Choroid plexus epithelial cell (primary cell): ENCODE data around the gene RPGRIP1L.

Source experiments
- DNase-seq: peaks from one replicate; pipeline ENCODE4 v3.0.0-alpha.2; 2010; ENCODE audit warnings: low read depth
- H3K4me3 ChIP-seq: 2 replicates; pipeline ENCODE4 v1.5.1; 2011; ENCODE audit warnings: low read depth, mild to moderate bottlenecking, control low read depth, low read length, moderate library complexity
- TF ChIP-seq, protein P1 (sequence below): conservative IDR thresholded peaks from 2 replicates; pipeline ENCODE4 v1.5.1; 2011; ENCODE audit warnings: low read depth, mild to moderate bottlenecking, control low read depth, inconsistent platforms, low read length, moderate library complexity

RPGRIP1L gene

GRCh38 chr16:53563426-53563825 lies 140.2 kb downstream of the RPGRIP1L start:
- TF ChIP-seq, protein P1, sequence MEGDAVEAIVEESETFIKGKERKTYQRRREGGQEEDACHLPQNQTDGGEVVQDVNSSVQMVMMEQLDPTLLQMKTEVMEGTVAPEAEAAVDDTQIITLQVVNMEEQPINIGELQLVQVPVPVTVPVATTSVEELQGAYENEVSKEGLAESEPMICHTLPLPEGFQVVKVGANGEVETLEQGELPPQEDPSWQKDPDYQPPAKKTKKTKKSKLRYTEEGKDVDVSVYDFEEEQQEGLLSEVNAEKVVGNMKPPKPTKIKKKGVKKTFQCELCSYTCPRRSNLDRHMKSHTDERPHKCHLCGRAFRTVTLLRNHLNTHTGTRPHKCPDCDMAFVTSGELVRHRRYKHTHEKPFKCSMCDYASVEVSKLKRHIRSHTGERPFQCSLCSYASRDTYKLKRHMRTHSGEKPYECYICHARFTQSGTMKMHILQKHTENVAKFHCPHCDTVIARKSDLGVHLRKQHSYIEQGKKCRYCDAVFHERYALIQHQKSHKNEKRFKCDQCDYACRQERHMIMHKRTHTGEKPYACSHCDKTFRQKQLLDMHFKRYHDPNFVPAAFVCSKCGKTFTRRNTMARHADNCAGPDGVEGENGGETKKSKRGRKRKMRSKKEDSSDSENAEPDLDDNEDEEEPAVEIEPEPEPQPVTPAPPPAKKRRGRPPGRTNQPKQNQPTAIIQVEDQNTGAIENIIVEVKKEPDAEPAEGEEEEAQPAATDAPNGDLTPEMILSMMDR: no peak
- no peak overlapping the region for H3K4me3 ChIP-seq
- no peak for DNase-seq

DNA sequence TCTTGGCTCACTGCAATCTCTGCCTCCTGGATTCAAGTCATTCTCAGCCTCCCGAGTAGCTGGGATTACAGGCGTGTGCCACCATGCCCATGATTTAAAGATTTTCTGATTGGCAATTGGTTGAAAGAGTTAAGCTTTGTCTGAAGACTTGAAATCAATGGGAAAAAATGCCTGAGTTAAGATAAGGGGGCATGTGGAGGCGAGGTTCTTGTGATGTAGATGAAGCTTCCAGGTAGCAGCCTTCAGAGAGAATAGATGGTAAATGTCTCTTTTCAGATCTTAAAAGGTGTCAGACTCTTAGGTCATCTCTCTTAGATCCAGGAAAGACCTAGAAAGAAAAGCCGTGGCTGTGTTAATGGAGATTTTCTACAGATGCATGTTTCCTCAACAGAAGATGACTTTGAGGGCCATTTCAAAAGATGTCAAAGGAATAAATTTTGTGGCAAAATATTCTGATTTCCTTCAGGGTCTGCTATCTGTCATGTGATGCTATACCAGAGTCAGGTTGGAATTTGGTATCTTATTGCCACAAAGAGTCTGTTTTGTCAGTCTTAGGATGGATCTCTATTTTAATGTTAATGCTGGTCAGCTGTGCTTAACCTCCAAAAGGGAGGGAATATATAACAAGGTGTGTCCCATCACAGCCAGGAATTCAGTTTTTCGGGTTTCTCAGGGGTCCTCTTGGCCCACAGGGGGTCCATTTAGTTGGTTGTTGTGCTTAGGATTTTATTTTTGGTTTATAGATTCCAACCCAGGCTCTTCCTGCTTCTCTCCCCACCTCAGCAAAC lies 142.4 kb downstream of the RPGRIP1L start:
- DNase-seq: no peak
- H3K4me3 ChIP-seq: no peak overlapping the region

DNA sequence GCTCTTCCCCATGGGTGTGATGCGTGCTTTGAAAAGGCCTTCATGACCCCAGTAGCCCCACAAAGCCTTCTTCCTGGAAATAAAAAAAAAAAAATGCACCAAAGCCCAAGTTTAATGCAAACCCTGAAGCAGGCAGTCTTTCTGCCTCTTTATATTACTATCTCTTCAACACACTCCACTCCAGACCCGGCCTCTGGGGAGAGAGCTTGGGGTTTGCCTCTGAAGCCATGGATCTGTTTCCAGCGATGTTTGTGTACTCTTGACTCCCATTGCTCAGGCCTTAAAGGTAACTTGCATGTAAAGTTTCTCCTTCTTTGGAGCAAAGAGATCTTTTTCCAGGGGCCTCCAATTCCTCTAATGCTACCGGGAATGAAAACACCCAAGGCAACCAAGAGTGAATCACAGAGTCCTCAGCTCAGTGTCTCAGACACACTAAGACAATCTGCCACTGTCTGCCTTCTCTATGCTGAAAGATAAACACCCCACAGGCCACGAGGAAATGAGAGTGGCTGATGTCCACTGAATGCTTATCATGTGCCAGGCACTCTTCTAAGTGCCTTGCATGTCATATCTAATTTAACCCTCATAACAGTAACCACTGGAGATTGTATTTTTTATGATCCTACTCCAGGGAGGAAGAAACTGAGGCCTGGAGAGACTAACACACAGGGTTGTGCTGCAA lies 144.2 kb downstream of the RPGRIP1L start:
- TF ChIP-seq, protein P1: no peak
- H3K4me3 ChIP-seq: no peak overlapping the region
- no peak for DNase-seq

More for the DNA sequence above, 142.4 kb downstream of the RPGRIP1L start:
- TF ChIP-seq, protein P1: no peak

GRCh38 chr16:53558710-53559109 lies 144.9 kb downstream of the RPGRIP1L start:
- no peak for DNase-seq
- TF ChIP-seq, protein P1: no peak
- no peak overlapping the region for H3K4me3 ChIP-seq

GRCh38 chr16:53556521-53556920 lies 147.1 kb downstream of the RPGRIP1L start:
- TF ChIP-seq, protein P1: no peak
- DNase-seq: no peak

DNA sequence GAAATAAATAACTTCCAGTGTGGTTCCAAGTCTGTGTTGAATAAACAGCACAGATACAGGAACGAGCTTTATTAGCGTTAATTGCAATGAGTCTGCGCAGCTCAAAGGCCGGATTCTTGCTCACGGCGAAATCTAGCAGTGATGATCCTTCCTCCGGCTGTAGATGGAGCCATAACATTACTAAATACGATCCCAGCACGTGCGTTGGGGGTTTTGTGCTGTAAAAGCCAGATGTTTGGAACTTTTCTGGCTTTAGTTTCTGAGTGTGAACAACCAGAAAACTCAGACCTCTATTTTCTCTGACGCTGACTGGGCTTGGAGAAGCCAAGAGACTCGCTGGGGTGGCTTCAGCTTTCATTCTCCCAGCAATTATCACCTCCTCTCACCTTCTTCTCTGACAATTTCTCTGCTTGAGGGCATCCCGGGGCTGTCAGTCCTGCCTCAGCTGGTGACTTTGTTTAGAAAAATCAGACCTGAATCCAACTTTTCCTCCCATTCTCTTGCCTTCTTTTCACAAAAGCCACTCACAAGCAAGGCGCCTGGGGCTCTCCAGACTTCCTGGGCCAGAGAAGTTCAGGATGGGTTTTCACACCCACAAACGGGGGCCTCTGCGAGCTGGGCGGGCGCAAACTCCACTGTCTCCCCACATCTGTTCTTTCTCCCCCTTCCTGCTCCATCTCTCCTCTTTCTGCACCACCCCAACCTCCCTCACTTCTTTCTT lies 153.5 kb downstream of the RPGRIP1L start:
- no peak overlapping the region for H3K4me3 ChIP-seq
- TF ChIP-seq, protein P1: peak; percentile 88
- DNase-seq: peak; percentile 93

More at GRCh38 chr16:53556521-53556920, 147.1 kb downstream of the RPGRIP1L start:
- H3K4me3 ChIP-seq: no peak overlapping the region
